Cerebellar nuclear complex (tissue), 1 donor: ENCODE results near the gene GRM7.

ENCODE experiments used
- DNase-seq, 2 experiments: peaks; one replicate each; lab custom pipeline; 2025; lab: John Stamatoyannopoulos, UW

The GRM7 gene

GRCh38 chr3:7400360-7400759 is 539.4 kb downstream of the GRM7 start:
- no peak for DNase-seq

GRCh38 chr3:7401418-7401817 is 540.5 kb downstream of the GRM7 start:
- DNase-seq, result no peak

- DNase-seq, result no peak
These were observed 546.2 kb downstream of the GRM7 start for GRCh38 chr3:7407107-7407506.

- no peak for DNase-seq
These were observed 549.9 kb downstream of the GRM7 start for GRCh38 chr3:7410782-7411181.

- no peak for DNase-seq
These were observed 560.1 kb downstream of the GRM7 start for GRCh38 chr3:7421065-7421464.

GRCh38 chr3:7423036-7423435 is 562.1 kb downstream of the GRM7 start:
- DNase-seq, result no peak

- no peak for DNase-seq
These were observed 563.1 kb downstream of the GRM7 start for GRCh38 chr3:7423995-7424394.

- no peak for DNase-seq
These were observed 567.3 kb downstream of the GRM7 start for GRCh38 chr3:7428206-7428718.

GRCh38 chr3:7432610-7433009 is 571.7 kb downstream of the GRM7 start:
- no peak for DNase-seq

GRCh38 chr3:7433073-7433472 is 572.2 kb downstream of the GRM7 start:
- no peak for DNase-seq

GRCh38 chr3:7436542-7436941 is 575.6 kb downstream of the GRM7 start:
- DNase-seq, result no peak

GRCh38 chr3:7437231-7437630 is 576.3 kb downstream of the GRM7 start:
- no peak for DNase-seq

GRCh38 chr3:7439101-7439680 is 578.3 kb downstream of the GRM7 start:
- DNase-seq, result no peak

- no peak for DNase-seq
These were observed 584.0 kb downstream of the GRM7 start for GRCh38 chr3:7444886-7445285.

GRCh38 chr3:7445331-7445730 is 584.4 kb downstream of the GRM7 start:
- no peak for DNase-seq

GRCh38 chr3:7447197-7447769 is 586.4 kb downstream of the GRM7 start:
- DNase-seq, result no peak

GRCh38 chr3:7456386-7456785 is 595.5 kb downstream of the GRM7 start:
- DNase-seq, result no peak

GRCh38 chr3:7461202-7461825 is 600.4 kb downstream of the GRM7 start:
- no peak for DNase-seq

- DNase-seq, result no peak
These were observed 609.0 kb downstream of the GRM7 start for GRCh38 chr3:7469866-7470265.

- no peak for DNase-seq
These were observed 623.7 kb downstream of the GRM7 start for GRCh38 chr3:7484636-7485035.

GRCh38 chr3:7487763-7488162 is 626.8 kb downstream of the GRM7 start:
- DNase-seq, result no peak

- no peak for DNase-seq
These were observed 628.5 kb downstream of the GRM7 start for GRCh38 chr3:7489417-7489816.

- DNase-seq, result no peak
These were observed 637.8 kb downstream of the GRM7 start for GRCh38 chr3:7498715-7499114.

GRCh38 chr3:7503431-7503830 is 642.5 kb downstream of the GRM7 start:
- DNase-seq, result no peak
